NAMALWA (cell line): ENCODE results near the gene SATB2.

Experiments
- DNase-seq: peaks from one replicate; pipeline ENCODE4 v3.0.0-alpha.2; 2015; ENCODE audit warnings: low spot score

Gene SATB2

DNA sequence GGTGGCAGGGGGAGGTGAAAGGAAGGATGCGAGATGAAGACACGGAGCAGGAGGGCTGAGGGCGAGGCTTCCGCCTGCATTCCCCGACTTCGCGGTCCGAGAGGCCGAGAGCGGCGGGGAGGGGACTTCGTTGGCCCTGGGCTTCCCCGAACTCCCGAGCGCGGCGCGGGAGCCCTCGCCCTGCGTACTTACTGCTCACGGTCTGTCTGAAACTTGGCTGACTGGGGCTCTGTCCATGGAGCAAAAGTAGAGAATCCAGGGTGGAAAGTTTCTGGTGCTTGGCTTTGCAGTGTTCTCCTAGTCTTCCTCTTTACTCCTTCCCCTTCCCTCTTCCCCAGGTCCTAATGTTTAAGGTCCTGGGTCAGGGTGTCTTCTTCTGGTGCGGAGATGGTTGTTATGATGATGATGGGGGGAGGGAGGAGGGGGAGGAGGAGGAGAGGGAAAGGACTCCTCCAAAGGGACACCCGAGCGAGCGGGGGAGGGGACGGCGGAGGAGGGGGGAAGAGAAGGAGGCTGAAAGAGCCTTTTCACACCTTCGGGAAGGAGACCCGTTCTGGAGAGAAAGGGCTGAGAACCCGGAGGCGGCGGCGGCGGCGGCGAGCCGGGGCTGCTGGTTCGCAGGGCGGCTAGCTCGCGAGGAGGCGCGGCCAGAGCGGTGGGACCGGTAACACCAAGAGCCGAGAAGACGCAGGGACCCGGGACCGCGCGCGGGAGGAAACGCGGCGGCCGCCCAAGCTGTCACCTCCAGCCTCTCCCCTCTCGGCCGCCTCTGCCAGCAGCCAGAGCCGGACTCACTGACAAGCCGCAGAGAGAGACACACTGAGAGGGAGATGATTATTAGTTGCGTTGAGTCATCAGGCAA lies at the start of gene SATB2:
Gene SATB2, minus strand, starts transcription at position 793 of the 862 bp plus-strand sequence. CDS start 1,902 bp downstream, outside the sequence.
- DNase-seq = no peak

DNA sequence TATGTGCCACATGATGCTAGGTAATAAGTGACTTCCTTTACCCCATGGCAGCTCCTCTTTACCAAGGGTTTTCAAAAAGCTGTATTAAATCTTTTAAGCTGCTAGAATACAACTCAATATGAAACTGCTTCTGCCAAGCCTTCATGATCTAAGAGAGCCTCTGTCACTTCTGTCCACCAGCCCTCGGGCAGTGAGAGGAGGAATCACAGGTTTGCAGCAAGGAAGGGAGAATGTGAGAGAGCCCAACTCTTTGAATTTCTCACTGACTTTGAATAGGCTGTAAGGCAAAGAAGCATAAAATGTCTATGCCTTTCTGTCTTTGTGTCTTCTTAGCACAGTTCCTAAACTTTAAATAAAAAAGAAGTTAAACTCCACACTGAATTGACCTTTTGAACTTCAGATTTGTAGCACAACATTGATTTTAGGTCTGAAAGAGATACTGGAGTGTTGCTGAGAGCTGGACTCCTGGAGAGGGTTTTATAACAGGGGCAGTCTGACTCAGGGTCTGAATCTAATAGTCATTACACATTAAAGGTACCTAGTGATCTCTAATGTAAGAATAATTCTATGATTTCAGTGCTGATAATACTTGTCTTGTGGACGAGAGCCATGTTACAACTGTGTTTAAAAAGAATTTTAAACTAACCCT lies 48.1 kb upstream of the SATB2 start:
- DNase-seq = no peak

DNA sequence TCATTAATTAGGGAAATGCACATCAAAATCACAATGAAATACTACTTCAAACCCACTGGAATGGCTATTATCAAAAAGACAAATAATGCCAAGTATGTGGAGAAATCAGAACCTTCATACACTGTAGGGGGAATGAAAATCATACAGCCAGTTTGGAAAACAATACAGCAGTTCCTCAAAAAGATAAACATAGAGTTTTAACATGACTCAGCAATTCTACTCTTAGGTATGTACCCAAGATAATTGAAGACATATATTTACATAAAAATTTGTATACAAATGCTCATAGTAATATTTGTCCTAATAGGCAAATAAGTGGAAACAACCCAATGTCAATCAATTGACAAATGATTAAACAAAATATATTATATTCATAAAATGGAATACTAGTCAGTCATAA lies 45.4 kb upstream of the SATB2 start:
- DNase-seq = no peak

DNA sequence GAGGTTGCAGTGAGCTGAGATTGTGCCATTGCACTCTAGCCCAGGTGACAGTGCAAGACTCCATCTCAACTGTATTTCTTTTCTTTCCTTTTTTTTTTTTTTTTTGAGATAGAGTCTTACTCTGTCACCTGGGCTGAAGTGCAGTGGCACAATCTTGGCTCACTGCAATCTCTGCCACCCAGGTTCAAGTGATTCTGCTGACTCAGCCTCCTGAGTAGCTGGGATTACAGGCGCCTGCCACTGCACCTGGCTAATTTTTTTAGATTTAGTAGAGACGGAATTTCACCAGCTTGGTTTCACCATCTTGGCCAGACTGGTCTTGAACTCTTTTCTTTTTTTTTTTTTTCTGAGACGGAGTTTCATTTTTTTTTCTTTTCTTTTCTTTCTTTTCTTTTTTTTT lies 41.3 kb upstream of the SATB2 start:
- no peak for DNase-seq

DNA sequence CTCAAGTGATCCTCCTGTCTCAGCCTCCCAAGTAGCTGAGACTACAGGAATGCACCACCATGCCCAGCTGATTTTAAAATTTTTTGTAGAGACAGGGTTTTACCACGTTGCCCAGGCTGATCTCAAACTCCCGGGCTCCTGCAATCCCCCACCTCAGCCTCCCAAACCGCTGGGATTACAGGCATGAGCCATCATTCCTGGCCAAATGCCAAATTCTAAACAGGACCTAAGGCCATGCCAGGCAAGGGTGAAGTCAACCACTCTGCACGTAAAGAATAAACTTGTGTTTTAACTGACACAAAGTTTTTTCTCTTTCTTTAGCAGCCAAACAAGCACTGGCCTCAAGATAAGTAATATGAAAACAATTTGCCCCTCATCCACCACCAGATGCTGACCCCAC lies 37.4 kb upstream of the SATB2 start:
- no peak for DNase-seq

DNA sequence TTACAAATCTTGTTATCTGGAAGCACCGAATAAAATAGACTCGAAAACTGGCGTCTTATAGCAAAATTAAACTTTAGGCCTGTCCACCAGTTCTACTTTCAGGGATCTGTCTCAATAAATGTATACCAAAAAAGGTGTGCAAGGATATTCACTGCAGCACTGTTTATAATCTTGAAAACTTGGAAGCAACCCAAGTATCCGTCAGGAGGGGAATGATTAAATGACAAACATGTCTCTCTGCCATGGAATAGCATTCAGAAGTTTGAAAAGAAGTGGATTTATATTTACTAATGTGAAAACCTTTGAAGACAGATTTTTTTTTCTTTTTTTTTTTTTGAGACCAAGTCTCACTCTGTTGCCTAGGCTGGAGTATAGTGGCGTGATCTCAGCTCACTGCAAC lies 32.3 kb upstream of the SATB2 start:
- DNase-seq = no peak

DNA sequence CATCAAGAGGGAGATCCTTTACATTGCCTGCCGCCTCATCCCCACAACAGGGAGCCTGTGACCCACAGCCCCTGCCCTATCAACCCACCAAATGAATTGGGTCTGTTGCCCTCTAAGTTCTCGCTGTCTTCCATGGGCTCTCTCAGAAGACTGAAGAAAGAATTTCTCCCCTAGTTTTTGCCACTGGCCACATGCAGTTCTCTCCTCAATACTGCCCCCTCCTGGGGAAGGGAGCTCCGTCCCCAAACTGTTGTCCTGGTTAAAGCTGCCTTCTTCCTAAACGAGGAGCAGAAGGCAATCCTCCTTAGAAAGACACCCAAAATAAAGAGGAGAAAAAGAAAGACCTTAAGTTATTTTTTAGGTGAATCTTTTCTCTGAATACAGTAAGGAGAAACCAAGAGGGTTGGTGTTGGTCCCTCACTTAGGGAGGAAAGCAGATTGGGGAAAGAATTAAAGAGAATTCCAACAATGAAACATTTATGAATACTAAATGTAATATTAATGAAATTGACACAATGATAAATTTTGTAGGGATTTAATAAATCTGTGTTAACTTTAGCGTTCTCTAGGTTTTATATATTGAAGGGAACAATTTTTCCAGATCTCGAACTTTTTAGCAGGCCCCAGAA lies 31.1 kb upstream of the SATB2 start:
- peak; percentile 78 for DNase-seq

DNA sequence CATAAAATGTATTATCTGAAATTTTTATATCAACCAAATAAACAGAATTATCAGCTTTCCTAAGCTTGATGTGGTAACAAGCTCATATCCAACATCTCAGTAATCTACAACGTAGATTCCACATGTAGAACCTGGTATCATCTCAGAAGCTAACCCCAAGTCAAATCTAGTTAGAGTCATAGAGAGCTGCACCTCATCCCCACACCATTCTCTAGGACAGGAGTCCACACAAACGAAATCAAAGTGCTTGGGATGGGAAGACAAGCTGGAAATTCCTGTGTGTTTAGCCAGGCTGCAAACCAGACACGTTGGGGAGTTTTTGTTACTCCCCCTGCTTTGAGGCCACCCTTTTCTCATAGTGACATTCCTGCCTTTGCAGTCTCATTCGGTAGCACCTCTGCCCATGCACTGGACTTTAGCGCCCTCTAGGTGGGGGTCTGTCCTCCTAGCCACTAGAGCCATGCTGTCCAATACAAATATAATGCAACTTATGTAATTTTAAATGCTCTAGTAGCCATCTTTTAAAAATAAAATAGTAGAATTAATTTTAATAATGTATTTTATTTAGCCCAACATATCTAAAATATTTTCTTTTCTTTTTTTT lies 28.1 kb upstream of the SATB2 start:
- peak; percentile 70 for DNase-seq

DNA sequence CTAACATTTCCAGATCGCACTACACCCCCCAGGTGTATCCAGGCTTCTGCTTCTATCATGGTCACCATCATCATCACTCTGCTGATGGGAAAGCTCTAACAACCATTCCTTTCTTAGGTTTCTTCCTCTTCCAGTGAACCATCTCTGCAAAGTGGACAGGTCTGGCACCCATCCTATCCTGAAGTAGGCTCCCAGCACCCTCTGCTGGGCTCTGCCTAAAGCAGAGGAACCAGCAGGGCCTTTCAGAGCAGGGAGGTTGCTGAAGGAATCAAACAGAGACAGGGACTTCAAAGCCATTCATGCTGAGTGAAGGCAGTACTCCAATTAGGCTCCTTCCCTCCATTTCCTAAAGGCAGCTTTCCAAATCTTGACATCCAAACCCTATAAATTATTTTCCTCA lies 27.2 kb upstream of the SATB2 start:
- peak; percentile 23 for DNase-seq

DNA sequence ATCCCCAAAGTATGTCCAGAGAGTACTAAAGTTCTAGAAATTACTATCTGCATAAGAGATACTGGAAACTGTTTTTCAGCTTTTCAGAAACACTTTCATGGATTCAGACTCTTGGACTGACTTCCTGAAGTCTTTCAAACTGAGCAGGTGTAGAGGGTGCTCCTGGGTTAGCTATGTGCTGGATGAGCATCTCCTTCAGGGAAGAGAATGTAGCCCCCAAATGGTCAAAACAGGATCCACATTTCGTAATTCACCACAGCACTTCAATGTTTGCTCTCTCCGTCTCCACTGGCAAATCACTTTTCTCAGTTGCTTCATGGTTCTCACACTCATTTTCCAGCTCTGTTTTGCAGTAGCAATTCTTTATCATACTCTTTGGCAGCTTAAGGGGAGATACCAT lies 23.2 kb upstream of the SATB2 start:
- no peak for DNase-seq

DNA sequence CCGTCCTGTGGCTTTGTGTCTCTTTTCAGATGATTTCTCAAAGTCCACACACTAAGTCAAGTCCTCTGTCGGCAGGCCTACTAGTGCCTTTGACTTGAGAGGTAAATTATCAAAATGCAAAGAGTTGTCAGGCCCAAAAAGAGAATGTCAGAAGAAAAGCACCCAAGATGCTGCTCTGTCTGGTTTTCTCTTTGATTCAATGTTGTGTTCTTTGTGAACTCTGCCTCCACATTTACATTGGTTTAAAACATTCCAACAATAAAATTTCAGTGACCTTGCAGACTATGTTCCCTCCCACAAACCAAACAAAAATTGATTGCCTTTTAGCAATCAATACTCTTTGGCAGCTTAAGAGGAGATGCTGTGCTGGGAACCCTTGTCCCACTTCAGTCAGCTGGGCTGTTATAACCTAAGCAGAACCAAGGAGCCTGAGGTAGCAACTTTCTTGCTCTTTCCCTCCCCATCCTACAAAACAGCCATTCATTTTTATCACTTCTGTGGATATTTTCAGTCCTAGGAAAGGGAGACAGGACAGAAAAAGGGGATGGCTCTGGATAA lies 19.6 kb upstream of the SATB2 start:
- DNase-seq = no peak

DNA sequence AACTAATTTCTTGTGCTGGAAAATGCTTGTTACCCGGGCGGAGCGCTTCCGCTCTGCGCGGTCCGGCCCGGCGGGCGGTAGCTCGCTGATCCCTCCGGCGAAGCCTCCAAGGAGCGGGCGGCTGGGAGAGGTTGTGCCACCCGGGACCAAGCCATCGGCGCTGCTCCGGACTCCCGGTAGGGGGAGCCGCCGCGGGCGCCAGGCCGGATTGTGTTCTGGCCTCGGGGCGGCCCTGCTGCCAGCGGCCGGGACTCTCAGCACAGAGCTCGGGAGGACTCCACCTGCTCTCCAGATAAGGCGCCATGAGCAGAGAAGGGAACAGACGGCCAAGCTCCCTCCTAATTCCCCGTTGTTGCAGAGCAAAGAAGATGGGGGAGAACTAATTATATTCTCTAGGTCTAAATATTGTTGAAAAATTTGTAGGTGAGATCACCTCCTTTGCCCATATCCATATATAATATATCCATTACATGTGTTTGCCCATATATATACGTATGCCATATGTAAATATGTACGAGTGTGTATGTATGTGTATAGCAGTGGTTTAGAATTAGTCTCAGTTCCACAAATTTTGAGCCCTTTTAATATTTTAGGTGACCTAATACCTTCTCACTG lies 13.8 kb upstream of the SATB2 start:
- peak; percentile 31 for DNase-seq

DNA sequence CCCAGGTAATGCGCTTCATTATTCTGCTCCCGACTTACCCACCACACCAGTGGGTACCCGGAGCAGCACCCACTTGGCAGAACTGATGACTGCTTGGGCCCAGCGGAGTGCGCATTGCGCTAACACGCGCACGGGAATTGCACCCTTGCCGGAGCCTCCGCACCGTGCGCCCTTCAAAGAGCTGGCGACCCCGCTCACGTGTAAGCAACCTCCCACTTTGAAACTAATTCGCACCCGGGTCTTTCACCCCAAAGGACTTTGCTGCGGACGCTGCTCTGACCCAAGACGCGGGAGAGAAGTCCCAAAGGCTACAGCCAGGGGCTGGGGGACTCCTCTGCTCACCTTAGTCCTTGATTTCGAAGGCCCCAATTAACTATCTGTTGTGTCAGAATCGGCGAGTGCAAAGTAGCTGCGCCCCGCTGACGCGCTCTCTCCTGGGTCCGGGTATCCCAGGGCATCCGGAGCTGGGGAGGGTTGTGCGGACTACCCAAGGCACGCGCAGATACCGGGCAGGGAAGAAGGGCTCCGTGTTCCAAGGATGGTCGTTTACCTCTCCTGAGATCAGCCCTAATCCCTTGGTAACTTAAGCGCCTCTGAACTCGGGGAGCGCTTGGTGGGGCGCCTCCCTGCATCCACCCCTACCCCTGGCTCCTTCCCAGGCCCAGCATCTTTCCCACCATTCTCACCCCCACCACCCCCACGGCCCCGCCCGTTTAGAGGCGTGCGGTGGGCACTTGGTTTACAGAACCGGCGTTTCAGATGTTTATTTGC lies 13.1 kb upstream of the SATB2 start:
- no peak for DNase-seq

DNA sequence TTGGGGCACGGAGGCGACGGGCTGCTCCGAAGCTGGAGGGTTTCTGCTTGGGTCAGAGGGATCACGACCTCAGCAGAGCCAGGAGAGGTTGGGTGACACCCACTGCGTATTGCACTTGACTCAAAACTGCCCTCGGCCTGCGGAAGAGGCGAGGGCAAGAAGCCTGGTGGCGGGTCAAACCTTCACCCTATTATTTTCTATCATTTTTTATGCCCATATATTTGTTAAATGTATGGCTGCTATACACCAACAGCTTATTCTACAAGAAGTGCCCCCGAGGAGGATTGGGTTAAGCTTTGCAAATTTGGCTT lies 12.6 kb upstream of the SATB2 start:
- DNase-seq = no peak

DNA sequence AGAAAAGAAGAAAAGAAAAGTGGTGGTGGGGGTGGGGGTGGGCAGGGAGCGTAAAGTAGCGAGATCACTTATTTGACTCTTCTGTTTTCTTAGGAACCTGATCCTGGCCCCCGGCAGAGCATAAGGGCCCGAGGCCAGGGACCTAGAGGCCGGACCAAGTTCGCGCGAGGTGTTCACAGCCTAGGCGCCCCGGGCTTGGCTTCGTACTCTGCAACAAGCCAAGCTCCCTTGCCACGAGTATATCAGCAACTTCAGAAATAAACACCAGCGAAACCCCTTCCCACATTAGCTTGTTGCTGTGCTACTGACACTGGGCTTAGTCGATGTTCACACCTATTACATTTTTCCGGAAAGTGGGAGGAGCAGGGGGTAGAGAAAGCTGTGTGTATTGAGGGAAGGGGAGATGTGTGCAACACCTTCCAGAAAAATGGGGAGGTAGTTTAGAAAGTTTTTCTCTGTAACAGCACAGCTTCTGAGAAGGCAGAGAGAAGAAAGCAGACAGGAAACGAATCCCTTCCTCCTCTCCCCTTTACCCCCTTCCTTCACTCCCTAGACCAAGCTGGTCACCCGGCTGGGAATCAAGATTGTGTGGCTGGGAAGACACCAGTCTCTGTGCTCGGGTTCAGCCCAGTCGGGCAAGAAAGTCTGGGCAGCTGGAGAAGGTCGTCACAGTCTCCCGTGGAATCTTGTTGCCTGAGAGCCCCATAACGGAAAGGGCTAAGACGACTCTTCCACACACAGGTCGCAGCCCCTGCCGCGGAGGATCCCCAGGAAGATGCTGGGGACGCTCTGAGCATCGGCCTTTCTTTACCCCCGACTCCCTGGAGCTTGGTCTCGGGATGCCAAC lies 12.0 kb upstream of the SATB2 start:
- no peak for DNase-seq

DNA sequence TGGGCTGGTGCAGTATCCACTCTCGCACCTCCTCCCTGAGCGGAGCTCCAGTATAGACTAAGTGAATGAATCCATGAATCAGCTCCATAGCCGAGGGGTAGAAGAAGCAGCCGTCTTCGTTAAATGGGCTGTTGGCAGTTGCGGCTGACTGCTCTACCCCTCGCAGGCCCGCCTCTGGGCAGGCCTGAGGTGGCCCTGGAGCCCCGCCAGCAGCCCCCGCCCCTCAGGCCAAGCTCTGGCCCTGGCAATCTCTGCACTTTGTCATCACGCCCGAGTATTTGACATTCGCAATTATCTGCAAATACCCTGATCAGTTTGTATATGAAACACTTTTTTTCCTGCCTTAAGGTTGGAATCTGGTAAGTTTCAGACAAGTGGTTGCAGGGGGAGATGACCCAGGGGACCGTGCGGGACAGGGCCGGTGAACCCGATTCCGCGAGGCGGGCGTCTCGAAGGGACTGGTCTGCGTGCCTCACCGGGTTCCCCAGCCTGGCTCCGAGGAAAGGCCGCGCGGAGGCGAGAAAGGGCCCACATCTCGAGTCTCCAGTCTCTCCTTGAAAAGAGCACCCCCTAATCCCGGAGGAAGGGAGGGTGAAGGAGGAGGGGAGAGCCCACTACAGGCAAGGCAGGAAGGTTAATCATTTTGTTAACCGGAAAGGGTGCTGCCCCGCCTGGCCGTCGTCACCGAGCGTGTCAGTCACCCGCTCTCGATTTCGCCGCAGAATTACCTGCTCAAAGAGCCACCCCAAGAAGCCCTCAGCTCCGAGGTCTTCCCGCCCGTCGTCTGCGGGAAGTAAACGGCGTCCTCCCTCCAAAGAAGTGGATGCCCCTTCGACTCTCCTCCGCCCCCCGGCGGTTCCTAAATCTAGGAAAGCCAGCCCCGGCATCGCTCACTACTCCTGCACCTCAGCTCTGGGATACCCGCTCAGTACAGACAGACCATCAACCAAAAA lies 11.1 kb upstream of the SATB2 start:
- DNase-seq = no peak

DNA sequence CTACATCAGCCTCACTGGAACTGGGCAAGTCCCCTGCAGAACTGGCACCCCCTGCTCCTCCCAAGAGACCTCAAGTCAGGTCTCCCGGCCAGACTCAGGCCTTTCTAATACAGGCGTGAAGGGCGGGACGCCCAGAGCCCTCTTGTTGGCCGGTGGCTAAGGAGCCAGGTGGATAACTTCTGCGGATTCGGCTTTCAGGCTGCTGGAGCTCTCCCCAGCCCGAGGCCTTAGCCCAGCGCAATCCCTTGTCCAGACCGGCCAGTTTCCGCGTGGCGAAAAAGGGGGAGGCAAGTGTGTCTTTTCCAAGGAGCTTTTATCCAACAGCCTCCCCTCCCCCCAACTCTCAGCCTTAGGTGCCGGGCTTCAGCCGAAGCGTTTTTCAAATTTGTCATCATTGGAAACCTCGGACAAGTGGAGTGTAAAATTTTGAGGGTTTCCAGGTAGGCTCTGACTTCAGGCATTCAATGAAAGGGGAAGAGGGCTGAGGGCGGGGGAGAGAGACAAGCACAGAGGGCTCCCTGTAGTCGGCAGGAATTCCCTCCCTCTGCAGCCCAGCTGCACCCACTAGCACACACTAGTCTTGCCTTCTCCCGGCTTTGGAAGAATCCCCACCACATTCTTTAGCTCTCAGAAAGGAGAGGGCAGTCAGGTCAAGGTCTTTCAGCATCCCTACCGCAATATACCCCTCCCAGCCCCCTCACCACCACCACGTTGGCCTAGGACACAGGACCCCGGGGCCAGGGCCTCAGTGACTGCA lies 9.5 kb upstream of the SATB2 start:
- DNase-seq = no peak

DNA sequence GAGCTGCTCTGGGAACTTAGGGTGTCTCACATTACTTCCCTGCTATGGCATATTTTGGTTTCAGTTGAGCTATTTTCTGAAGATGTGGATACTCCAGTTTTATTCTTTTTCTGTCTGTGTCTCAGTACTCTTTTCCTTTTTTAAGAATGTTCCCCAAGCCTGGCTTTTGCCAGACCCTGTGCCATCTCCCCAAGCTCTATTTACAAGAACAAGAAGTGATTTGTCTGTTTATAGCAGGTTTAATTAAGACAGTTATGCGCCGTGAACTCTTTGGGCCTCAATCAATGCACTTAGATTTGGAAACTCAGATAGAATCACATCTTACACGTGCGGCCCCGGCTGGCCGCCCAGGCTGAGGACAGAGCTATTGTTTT lies 8.9 kb upstream of the SATB2 start:
- DNase-seq = no peak
